Upper lobe of left lung (tissue), 6 donors: Measurements from ENCODE around the gene FNDC11. TPM values are rescaled to one million over a fixed set of nuclear protein-coding genes. Genes with fewer than 3 reads are reported as not detected.
"Not testable (repeated sequence)": the region's sequence is repeated elsewhere in the genome, so short reads cannot be mapped to it uniquely, and the experiment has no call there.

Experiments used
- ATAC-seq, 2 donors: fragments of 200-7000 bp; cut with Tn5 transposase; one replicate each; pipeline ENCODE4 v1.9.1; 2022; ENCODE audit warnings: mild to moderate bottlenecking in 2 of 2, moderate library complexity in 2 of 2; ENCODE audit not compliant: low FRiP score in 2 of 2
- DNase-seq, 2 donors: peaks; one replicate each; pipeline ENCODE4 v3.0.0-alpha.2; 2019 to 2020
- H3K27ac ChIP-seq, 4 donors: fragments of 200-600 bp; sonication (generic); one replicate each; pipeline ENCODE4 v1.5.1; 2016 to 2019
- H3K27me3 ChIP-seq, 4 donors: fragments of 200-600 bp; sonication (generic); one replicate each; pipeline ENCODE4 v1.5.1; 2017 to 2019
- H3K36me3 ChIP-seq, 4 donors: fragments of 200-600 bp; sonication (generic); one replicate each; pipeline ENCODE4 v1.5.1; 2016 to 2019
- H3K4me1 ChIP-seq, 4 donors: fragments of 200-600 bp; sonication (generic); one replicate each; pipeline ENCODE4 v1.5.1; 2018 to 2019
- H3K4me3 ChIP-seq, 4 donors: fragments of 200-600 bp; sonication (generic); one replicate each; pipeline ENCODE4 v1.5.1; 2017 to 2019; ENCODE audit warnings: mild to moderate bottlenecking in 2 of 4, moderate library complexity in 1 of 4
- H3K9me3 ChIP-seq, 4 donors: fragments of 200-600 bp; sonication (generic); one replicate each; pipeline ENCODE4 v1.5.1; 2018 to 2019
- EP300 ChIP-seq, 4 donors: sonication (generic); formaldehyde crosslinking; IDR thresholded peaks; one replicate each; pipeline ENCODE4 v1.5.1; 2017; ENCODE audit warnings: antibody characterized with exemption in 4 of 4, control low read depth in 2 of 4
- POLR2A ChIP-seq, 4 donors: fragments of 450-650 bp; IDR thresholded peaks; one replicate each; pipeline ENCODE4 v1.5.1; 2016 to 2017; ENCODE audit warnings: antibody characterized with exemption in 4 of 4, mild to moderate bottlenecking in 2 of 4
- POLR2AphosphoS5 ChIP-seq, 2 donors: sonication (generic); formaldehyde crosslinking; IDR thresholded peaks; one replicate each; pipeline ENCODE4 v1.5.1; 2017; ENCODE audit warnings: antibody characterized with exemption in 2 of 2
- WGBS, 2 donors: methylation state at CpG; one replicate each; pipeline ENCODE4 v1.1.5; 2017 to 2018; 5-methylcytosine and 5-hydroxymethylcytosine counted together
- total RNA-seq, 6 donors: library from RNA; depleted of rRNA in 4 of 6; stranded (reverse); fragments of >200 nt in 4 of 6; gene quantifications; one replicate each; pipeline versions ENCODE4 v1.1.0 to v1.2.1, GENCODE V29; 2016 to 2021
- TF ChIP-seq, protein P1 (sequence below), 6 experiments: fragments of 450-650 bp in 4 of 6; fragments of 200-600 bp in 2 of 6; sonication (generic) in 2 of 6; IDR thresholded peaks; one replicate each; pipeline ENCODE4 v1.5.1; 2016 to 2019; ENCODE audit warnings: antibody characterized with exemption in 6 of 6
- donor health status: DM: no; HTN: no; CAD: no; lungs with moderate emphysema.
- donor health status: DM: no; HTN: yes; CAD: no; lungs with severe emphysema.

Gene FNDC11
- total RNA-seq, 6 donors from 2014 or later = 0.29 to 6.5 (median 1.4) TPM

DNA sequence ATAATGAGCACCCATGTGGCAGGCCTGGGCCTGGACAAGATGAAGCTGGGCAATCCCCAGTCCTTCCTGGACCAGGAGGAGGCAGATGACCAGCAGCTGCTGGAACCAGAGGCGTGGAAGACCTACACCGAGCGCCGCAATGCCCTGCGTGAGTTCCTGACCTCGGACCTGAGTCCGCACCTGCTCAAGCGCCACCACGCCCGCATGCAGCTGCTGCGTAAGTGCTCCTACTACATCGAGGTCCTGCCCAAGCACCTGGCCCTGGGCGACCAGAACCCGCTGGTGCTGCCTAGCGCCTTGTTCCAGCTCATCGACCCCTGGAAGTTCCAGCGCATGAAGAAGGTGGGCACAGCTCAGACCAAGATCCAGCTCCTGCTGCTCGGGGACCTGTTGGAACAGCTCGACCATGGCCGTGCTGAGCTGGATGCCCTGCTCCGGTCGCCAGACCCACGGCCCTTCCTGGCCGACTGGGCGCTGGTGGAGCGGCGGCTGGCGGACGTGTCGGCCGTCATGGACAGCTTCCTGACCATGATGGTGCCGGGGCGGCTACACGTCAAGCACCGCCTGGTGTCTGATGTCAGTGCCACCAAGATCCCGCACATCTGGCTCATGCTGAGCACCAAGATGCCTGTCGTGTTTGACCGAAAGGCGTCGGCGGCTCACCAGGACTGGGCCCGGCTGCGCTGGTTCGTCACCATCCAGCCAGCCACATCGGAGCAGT lies 1.9 kb downstream of the FNDC11 start:
- 93 to 94% methylated on average over 24 to 27 of the region's 45 CpGs for WGBS, 2 donors
- Histone ChIP-seq H3K27ac (no peak overlapping the region), H3K27me3 (no peaks in the 10 kb centered on the region), H3K4me1 (peaks cover 10 to 23% (median 20%) of the 10 kb centered on the region in 4 donors), H3K9me3 (no peaks in the 10 kb centered on the region), H3K36me3 (peaks cover 9 to 26% (median 22%) of the 10 kb centered on the region in 4 donors), H3K4me3 (no peak overlapping the region)
- ATAC-seq (no peak), DNase-seq (peak in 1 of 2 donors; percentile 83)
- TF ChIP-seq EP300 (IDR thresholded peaks at IDR 0.05) = no peak
- TF ChIP-seq POLR2A (IDR thresholded peaks at IDR 0.05) = no peak

DNA sequence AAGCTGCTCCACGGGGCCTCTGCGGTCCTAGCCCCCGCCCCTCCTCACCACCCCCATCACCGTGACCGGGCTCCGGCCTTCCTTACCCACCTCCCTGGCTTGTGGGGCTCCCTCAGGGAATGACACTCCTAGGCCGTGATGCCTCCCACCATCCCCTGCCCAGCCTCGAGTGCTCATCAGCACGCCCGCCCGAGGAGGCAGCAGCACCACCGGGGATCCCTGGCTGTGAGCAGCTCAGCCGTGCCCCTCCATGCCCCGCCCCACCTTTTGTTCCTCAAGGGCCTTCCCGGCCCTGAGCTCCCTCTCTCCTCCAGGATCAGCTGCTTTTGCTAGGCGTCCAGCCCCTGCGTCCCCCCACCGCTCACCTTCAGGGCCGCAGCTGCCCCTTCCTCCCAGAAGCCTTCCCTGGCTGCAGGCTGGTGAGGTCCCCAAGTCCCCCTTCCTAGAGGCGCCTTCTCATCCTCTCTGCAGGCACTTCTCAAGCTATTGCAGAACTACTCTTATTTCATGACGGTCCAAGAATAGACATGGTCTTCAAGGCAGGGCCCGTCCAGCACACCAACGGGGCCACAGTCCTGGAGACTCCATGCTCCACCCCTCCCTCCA lies 3.0 kb downstream of the FNDC11 start:
- 60 to 83% methylated on average over 10 to 23 of the region's 23 CpGs for WGBS, 2 donors
- peaks cover 10 to 23% (median 20%) of the 10 kb centered on the region in 4 donors for H3K4me1 ChIP-seq
- H3K9me3 ChIP-seq = no peaks in the 10 kb centered on the region
- no peak overlapping the region for H3K4me3 ChIP-seq
- no peaks in the 10 kb centered on the region for H3K27me3 ChIP-seq
- DNase-seq = peak in 1 of 2 donors; percentile 61
- H3K36me3 ChIP-seq = peaks cover 11 to 38% (median 34%) of the 10 kb centered on the region in 4 donors
- ATAC-seq = no peak
- H3K27ac ChIP-seq = no peak overlapping the region
- TF ChIP-seq, protein P1, sequence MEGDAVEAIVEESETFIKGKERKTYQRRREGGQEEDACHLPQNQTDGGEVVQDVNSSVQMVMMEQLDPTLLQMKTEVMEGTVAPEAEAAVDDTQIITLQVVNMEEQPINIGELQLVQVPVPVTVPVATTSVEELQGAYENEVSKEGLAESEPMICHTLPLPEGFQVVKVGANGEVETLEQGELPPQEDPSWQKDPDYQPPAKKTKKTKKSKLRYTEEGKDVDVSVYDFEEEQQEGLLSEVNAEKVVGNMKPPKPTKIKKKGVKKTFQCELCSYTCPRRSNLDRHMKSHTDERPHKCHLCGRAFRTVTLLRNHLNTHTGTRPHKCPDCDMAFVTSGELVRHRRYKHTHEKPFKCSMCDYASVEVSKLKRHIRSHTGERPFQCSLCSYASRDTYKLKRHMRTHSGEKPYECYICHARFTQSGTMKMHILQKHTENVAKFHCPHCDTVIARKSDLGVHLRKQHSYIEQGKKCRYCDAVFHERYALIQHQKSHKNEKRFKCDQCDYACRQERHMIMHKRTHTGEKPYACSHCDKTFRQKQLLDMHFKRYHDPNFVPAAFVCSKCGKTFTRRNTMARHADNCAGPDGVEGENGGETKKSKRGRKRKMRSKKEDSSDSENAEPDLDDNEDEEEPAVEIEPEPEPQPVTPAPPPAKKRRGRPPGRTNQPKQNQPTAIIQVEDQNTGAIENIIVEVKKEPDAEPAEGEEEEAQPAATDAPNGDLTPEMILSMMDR (IDR thresholded peaks at IDR 0.05) = no peak
- no peak for TF ChIP-seq POLR2A (IDR thresholded peaks at IDR 0.05)
- TF ChIP-seq POLR2AphosphoS5 (IDR thresholded peaks at IDR 0.05) = no peak
- TF ChIP-seq EP300 (IDR thresholded peaks at IDR 0.05) = no peak

DNA sequence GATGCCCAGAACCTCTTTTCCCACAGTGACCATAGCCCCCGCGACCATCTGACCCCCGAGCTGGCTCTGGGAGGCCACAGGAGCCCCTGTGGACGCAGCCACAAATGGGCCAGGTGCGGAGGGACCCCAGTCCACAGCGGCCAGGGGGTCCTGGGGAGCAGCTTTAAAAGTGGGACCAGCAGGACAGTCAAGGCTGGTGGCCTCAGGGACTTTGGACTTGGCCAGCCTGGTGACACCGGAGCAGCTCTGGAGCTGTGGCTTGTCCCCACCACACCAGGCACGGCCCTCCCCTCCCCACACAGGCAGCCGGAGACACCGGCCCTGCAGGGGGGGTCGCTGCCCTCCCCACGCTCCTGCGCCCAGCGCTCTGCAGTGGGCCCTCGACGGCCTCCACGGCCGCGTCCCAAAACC lies 3.5 kb downstream of the FNDC11 start:
- Histone ChIP-seq H3K36me3 (peaks cover 16 to 43% (median 39%) of the 10 kb centered on the region in 4 donors), H3K27me3 (no peaks in the 10 kb centered on the region), H3K4me1 (peaks cover 10 to 21% (median 20%) of the 10 kb centered on the region in 4 donors), H3K27ac (no peak overlapping the region), H3K4me3 (no peak overlapping the region), H3K9me3 (no peaks in the 10 kb centered on the region)
- TF ChIP-seq, protein P1 (IDR thresholded peaks at IDR 0.05) = no peak
- TF ChIP-seq POLR2AphosphoS5 (IDR thresholded peaks at IDR 0.05) (no peak), EP300 (IDR thresholded peaks at IDR 0.05) (no peak), POLR2A (IDR thresholded peaks at IDR 0.05) (no peak)
- DNase-seq = peak in 1 of 2 donors; percentile 76
- no peak for ATAC-seq
- 85 to 88% methylated on average over 13 to 15 of the region's 19 CpGs for WGBS, 2 donors

DNA sequence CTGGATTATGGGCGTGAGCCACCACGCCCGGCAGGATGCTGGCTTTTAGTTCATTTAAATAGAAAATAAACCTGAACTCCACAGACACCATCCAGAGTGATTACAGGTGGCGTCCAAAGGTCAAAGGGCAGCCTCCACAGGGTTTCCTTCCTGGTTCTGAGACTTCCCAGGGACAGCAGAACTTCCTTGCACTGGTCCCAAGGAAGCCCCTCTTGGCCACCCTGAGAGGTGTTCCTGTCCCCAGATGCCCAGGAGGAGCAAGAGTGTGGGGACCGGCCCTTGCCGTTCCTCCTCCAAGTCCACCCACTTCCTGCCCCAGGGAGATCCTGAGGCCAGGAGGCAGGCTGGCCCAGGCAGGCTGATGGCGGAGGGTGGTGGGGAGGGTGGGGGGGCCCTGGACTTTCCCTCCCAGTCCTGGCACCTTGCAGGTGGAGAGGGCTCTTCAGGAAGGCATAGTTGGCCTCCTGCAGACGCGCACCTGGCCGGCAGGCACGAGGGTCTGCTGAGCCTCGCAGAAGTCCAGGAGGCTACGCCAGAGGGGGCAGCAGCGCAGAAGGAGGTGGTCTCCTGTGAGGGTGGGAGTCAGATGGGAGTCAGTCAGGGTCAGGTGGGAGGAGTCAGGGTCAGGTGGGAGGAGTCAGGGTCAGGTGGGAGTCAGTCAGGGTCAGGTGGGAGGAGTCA lies 5.0 kb downstream of the FNDC11 start:
- no peaks in the 10 kb centered on the region for H3K27me3 ChIP-seq
- DNase-seq = peak in 1 of 2 donors; percentile 66
- no peak overlapping the region for H3K4me3 ChIP-seq
- no peak overlapping the region for H3K27ac ChIP-seq
- no peak for ATAC-seq
- H3K36me3 ChIP-seq = peaks cover 28 to 57% (median 53%) of the 10 kb centered on the region in 4 donors
- H3K4me1 ChIP-seq = peaks cover 6 to 7% (median 6%) of the 10 kb centered on the region in 4 donors
- 93 to 96% methylated on average over 11 to 14 of the region's 14 CpGs for WGBS, 2 donors
- H3K9me3 ChIP-seq = no peaks in the 10 kb centered on the region
- TF ChIP-seq POLR2AphosphoS5 (IDR thresholded peaks at IDR 0.05) = no peak
- no peak for TF ChIP-seq EP300 (IDR thresholded peaks at IDR 0.05)
- TF ChIP-seq POLR2A (IDR thresholded peaks at IDR 0.05) = no peak
- TF ChIP-seq, protein P1 (IDR thresholded peaks at IDR 0.05) = no peak

DNA sequence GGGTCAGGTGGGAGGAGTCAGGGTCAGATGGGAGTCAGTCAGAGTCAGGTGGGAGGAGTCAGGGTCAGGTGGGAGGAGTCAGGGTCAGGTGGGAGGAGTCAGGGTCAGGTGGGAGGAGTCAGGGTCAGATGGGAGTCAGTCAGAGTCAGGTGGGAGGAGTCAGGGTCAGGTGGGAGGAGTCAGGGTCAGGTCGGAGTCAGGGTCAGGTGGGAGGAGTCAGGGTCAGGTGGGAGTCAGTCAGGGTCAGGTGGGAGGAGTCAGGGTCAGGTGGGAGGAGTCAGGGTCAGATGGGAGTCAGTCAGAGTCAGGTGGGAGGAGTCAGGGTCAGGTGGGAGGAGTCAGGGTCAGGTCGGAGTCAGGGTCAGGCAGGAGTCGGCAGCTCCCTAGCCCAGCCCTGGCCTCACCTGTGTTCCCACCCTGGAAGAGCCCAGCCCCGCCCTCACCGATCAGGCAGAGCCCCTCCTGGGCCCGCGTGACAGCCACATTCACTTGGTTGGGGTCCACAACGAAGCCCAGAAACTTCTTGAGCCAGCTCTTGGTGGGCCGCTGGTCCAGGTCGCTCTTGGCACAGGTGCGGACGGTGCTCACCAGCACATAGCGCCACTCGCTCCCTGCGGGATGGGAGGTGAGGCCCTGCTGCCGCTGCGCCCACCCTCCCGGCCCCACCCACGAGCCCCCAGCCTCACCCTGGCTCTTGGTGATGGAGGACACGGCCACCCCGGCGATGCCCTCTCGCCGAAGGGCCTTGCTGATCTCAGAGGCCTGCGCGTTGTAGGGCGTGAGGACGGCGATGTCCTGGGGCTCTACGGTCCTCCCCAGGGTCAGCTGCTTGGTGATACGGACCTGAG lies 5.8 kb downstream of the FNDC11 start:
- not testable (repeated sequence) for H3K27ac ChIP-seq, H3K9me3 ChIP-seq, H3K27me3 ChIP-seq, H3K4me1 ChIP-seq, ATAC-seq, H3K4me3 ChIP-seq
- DNase-seq = peak in 1 of 2 donors; percentile 70
- H3K36me3 ChIP-seq = peaks cover 32 to 65% (median 60%) of the 10 kb centered on the region in 4 donors
- 86 to 96% methylated on average over 2 to 30 of the region's 31 CpGs for WGBS, 2 donors
